ENCODE measurements around the gene MCOLN2.
"Not testable (repeated sequence)": the region's sequence is repeated elsewhere in the genome, so short reads cannot be mapped to it uniquely, and the experiment has no call there.

Gene MCOLN2

GRCh38 chr1:84996846-84997666 is at the start of gene MCOLN2:
Gene MCOLN2, minus strand, starts transcription at chr1:84997113. Its CDS starts 241 bp downstream, at chr1:84996872.
- peak; percentile 65 to 76 for DNase-seq

GRCh38 chr1:85042413-85042812 is 45.5 kb upstream of the MCOLN2 start:
- no peak for DNase-seq

- no peak for DNase-seq
These were observed 44.9 kb upstream of the MCOLN2 start for GRCh38 chr1:85041793-85042192.

- no peak for DNase-seq
These were observed 36.3 kb upstream of the MCOLN2 start for GRCh38 chr1:85033221-85033620.

- DNase-seq = no peak
These were observed 33.6 kb upstream of the MCOLN2 start for GRCh38 chr1:85030536-85030935.

- no peak for DNase-seq
These were observed 31.2 kb upstream of the MCOLN2 start for GRCh38 chr1:85028151-85028550.

- DNase-seq = peak; percentile 26 to 35
These were observed 30.5 kb upstream of the MCOLN2 start for GRCh38 chr1:85027242-85027983.

- no peak for DNase-seq
These were observed 29.0 kb upstream of the MCOLN2 start for GRCh38 chr1:85025940-85026339.

- DNase-seq = no peak
These were observed 27.8 kb upstream of the MCOLN2 start for GRCh38 chr1:85024736-85025135.

GRCh38 chr1:85022700-85023099 is 25.8 kb upstream of the MCOLN2 start:
- DNase-seq = no peak

- DNase-seq = no peak
These were observed 23.1 kb upstream of the MCOLN2 start for GRCh38 chr1:85019994-85020393.

GRCh38 chr1:85015826-85016225 is 18.9 kb upstream of the MCOLN2 start:
- no peak for DNase-seq

GRCh38 chr1:85005641-85006040 is 8.7 kb upstream of the MCOLN2 start:
- DNase-seq = not testable (repeated sequence)

GRCh38 chr1:85001742-85002141 is 4.8 kb upstream of the MCOLN2 start:
- DNase-seq = no peak

- DNase-seq = peak; percentile 52 to 59
These were observed 1.8 kb upstream of the MCOLN2 start for GRCh38 chr1:84998642-84999280.

GRCh38 chr1:84997667-84998600 is 1.0 kb upstream of the MCOLN2 start:
- peak; percentile 50 to 56 for DNase-seq

GRCh38 chr1:84995484-84996334 is 1.2 kb downstream of the MCOLN2 start:
- peak in 1 of 2 experiments; percentile 41 for DNase-seq

GRCh38 chr1:84991097-84991920 is 5.6 kb downstream of the MCOLN2 start:
- no peak for DNase-seq

- peak in 1 of 2 experiments; percentile 39 for DNase-seq
These were observed 8.3 kb downstream of the MCOLN2 start for GRCh38 chr1:84988588-84988987.

GRCh38 chr1:84986561-84986960 is 10.4 kb downstream of the MCOLN2 start:
- DNase-seq = not testable (repeated sequence)

Data from activated T-cell treated with anti-CD3 and anti-CD28 coated beads, Interleukin-2, amount 50 U/mL, for 48 hours (primary cell).